Activated gamma-delta T cell treated with anti-CD3 and anti-CD28 coated beads, Interleukin-2, amount 50 U/mL, for 16 hours (primary cell): ENCODE measurements around the gene SNX30.

Experiments used
- DNase-seq: peaks from one replicate; pipeline ENCODE4 v3.0.0-alpha.2; 2020; ENCODE audit warnings: low read depth

The SNX30 gene

DNA sequence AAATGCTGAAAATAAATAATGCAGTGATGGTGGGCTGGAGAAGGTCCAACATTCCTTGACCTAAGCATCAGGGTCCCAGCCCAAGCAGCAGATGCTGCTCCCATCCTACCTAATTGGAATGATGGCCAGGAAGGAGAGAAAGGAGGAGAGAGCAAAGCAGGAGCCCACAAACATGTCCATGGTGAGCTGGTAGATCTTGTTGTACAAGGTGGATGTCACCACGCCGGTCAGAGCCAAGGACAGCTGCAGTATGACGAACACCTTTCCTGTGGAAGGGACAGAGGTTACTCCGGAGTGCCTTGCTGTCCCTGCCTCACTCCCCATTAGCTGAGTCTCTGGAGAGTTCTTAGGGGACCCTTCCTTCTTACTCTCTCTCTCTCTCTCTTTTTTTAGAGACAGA, 135.8 kb downstream of the SNX30 start:
- no peak for DNase-seq

DNA sequence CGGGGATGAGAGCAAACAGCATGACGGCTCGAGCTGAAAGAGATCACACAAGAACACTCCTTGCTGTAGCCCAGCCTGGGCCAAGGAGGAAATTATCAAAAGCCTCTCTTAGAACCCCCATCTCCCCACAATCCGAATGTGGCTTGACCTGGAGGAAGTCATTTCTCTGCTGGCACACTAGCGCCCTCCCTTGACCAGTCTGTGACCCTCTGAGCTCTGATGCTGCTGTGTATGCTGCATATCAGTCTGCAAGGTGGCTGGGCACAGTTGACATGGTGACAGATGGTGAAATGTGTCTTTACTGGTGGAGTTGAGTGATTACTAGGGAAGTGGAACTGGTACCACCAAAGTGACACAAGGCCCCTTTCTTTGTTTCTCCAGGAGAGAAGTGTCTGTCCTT, 136.8 kb downstream of the SNX30 start:
- no peak for DNase-seq

DNA sequence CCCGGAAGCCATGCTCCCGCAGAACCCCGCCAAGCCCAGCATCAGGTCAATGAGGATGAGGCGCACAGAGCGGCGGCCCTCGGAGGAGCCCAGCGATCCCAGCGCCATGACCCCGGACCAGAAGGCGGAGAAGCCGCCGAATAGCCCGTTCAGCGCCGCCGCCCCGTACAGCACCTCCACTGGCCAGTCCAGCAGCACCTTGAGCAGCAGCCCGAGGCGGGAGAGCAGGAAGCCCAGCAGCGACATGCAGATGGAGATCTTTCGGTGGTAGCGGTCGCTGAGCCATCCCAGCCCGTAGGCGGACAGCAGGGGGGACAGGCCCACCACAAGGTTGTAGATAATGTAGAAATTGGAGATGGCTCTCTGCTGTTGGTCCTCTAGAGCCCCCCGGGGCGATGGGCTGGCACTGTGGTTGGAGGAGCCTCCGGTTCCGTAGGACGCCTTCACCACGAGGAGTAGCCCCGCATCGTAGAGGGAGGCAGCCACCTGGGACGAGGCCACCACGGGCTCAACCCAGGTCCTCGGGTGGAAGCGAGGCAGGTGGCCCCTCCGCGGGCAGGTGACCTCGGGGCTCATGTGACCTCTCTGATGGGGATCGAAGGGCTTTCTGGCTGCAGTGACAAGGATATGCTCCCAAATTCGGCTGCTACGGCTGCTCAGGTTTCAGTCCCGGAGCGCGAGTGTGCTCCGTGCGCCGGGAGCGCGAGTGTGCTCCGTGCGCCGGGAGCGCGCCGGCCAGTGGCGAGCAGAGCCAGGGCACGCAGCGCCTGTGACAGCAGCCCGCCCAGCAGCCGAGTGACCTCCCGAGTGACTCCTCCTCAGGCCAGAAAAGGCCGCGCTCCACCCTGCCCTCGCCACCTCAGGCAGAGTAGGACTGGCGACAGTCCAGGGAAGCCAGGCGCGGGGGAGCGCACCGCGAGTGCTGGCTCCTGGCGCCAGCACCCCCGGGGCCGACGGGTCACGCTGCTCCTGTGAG, 139.8 kb downstream of the SNX30 start, which contains the start of gene SLC46A2:
SLC46A2 (minus strand) TSS at position 771 of the 976 bp plus-strand sequence; CDS start at position 576, 195 bp downstream.
- DNase-seq = no peak

DNA sequence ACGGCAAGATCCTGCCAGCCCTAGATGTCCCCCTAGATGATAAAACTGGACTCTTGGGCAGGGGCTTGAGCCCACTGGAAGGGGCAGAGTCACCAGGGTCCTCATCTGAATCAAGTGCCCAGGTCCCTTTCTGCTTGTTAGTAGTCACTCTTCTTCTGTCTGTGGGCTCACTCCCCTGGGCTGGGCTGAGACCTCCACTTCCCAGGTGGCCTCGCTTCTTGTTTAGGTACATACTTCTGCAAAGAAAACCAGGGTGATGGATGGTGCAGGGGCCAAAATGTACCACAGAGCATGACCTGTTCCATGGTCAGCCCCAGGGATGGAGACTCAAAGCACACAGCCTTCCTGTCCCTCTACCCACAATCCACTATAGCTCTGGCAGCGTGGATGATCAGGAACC, 141.0 kb downstream of the SNX30 start:
- no peak for DNase-seq

DNA sequence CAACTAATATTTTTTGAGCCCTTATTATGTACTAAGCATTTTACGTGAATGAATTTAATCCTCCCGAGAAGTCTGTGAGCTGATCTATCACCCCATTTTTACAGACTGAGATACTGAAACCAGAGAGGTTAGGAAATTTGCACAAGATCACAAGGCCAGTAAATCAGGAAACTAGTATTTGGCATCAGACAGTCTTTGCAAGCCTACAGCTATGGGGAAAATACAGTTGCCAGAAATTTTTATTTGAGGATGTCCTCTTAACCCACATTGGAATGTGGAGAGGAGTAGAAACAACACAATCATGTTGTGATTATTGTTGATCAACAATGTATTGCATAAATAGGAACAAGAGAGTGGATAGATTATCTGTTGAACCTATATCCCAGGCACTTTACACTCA, 142.4 kb downstream of the SNX30 start:
- DNase-seq = no peak

DNA sequence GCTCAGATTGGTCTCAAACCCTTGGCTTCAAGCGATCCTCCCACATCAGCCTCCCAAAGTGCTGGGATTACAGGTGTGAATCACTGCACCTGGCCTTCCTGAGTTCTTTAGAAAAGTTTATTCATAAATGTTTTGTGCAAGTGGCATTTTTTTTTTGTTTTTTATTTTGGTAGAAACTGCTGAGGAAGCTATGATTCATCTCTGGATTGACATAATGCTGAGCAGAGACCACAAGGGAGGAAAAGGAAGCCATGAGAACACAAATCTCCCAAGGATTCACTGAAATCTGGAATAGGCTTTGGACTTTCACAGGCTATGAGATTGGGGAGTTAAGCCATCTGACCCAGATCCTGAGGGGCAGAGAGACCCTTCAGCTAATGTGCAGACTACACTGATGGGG, 143.5 kb downstream of the SNX30 start:
- DNase-seq = no peak

DNA sequence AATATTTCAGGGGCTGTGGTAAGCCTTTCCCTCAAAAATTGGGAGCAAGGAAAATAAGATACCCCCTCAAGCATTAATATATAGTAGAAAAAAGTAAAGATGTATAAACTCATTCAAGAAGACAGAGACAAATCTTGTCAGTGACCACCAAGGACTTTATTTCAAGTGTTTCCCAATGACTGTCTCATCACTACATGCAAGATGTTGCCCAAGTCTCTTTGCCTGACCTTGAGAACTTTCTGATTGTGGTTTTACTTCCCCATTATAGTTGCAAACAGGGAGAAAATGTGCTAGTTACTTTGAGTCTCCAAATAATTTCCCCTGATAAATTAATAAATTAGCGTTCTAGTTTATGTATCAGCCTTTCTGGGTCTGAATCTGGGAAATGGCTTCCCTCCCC, 144.1 kb downstream of the SNX30 start:
- DNase-seq = no peak

DNA sequence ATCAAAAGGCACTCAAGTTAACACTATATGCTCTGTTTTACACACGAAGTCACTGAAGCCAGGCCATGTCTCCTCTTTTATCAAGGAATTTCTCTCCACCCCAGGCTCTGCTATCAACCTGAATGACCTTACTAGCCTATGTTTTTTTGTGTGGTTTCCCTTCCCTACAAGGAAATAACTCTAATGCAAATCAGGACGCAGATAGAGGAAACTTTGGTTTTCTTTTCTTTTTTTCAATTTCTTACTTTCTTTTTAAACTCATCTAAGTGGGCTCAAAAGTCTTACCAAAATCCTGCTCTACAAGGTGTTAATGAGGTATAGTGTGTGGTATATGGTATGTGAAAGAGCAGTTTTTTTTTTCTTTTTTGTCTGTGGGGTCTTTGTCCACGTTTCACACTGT, 145.6 kb downstream of the SNX30 start:
- no peak for DNase-seq

DNA sequence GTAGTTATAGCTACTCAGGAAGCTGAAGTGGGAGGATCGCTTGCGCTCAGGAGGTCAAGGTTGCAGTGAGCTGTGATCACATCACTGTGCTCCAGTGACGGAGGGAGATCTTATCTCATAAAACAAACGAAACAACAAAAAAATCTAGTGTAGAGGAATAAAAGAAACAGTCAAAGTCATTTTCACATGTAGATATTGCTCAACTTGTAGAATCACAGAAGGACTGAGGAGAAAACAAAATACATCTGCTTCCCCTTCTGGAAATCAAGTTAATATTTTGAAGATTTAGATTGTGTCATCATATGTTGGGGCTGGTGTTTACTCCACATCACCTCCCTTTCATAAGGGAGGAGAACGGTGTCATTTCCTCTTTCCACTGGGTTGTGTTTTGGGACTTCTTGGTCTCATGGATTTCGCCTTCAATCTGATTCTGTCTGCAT, 148.3 kb downstream of the SNX30 start:
- no peak for DNase-seq

DNA sequence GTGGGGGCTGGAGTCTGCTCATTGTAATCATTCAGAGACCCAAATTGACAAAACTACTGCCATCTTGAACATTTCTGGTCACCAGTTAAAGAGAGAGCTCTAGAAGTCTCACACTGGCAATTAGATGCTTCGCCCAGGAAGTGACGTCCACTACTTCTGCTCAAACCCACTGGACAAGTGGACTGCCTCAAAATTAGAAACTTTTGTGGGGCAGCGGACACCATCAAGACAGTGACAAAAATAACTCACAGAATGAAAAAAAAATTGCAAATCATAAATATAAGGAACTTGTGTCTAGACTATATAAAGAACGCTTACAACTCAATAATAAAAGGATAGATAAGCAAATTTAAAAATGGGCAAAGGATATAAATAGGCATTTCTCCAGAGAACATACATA, 149.9 kb downstream of the SNX30 start:
- DNase-seq = no peak

DNA sequence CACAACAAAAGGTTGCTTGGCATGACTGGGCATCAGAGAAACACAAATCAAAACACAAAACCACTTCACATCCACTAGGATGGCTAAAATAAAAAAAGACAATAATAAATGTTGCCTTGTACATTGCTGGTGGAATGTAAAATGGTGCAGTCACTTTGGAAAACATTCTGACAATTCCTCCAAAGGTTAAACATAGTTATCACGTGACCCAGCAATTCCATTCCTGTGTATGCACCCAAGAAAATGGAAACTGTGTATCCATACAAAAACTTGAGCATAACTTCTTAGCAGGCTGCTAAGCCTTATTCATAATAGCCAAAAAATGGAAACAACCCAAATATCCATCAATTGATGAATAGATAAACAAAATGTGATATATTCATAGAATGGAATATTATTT, 150.3 kb downstream of the SNX30 start:
- DNase-seq = no peak

DNA sequence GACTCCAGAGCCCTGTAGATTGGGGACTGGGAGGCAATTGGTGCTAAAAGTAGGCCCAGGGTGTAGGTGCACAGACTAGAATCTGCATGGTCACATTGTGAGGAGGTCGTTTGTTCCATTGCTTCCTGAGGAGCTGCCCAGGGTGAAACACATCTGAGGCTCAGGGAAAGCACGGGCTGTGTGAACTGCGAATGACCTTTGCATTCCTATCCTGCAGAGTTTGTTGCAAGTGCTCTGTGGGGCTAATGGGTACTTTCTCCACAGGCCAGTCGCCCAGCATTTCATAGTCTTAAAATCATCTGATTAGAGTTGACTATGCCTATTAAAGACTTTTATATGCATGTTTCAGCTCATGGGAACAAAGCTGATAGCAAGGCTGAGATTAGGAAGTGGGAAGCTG, 154.5 kb downstream of the SNX30 start:
- DNase-seq = no peak

DNA sequence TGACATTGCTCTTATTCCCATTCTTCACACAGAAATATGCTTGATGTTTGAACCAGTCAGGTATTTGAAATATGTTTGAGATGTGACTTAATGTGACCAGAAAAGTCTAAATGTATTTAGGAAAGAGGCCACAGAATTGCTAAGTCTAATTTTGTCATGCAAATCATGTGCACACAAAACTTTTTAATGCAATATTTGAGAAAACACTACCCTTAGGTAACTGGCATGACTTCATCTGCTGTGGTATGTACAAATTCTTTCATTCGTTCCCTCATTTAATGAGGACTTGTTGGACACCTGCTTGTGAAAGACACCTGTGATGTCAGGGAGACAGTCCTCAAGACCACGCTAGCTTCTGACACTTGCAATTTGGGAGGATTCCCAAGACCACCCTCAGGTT, 161.2 kb downstream of the SNX30 start:
- no peak for DNase-seq

DNA sequence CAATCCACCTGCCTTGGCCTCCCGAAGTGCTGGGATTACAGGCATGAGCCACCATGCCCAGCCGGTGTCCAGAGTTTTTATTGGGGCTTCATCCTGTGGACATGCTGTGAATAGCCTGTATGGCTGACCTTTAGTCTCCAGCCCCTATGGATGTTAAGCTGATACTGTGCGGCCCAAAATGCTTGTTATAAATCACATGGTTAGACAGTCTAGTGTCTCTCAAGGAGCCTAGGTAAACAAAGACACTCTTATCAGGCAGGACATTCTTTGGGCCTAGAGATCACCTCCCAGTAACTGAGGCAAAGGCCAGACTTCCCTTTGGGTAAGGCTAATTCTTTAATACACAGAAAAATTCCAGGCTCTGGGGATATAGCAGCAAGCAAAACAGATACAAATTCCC, 162.1 kb downstream of the SNX30 start:
- no peak for DNase-seq

DNA sequence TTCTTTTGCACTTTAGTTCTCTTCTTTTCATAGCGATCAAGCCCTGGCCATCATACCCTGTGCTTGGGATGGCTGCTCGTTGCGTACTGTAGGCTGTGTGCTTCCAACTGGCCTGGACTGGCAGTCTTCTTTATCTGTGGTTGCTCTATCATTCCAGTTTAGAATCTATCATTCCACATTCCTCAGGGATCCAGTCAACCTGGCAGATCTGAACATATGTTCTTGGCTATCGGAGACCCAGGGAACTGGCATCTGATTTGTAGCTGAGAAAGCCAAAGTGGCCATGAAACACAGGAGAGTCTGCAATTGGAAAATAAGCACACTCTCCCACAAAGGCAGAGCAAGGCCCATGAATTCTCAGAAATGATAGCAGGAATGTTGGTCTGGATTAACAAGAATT, 162.8 kb downstream of the SNX30 start:
- no peak for DNase-seq

DNA sequence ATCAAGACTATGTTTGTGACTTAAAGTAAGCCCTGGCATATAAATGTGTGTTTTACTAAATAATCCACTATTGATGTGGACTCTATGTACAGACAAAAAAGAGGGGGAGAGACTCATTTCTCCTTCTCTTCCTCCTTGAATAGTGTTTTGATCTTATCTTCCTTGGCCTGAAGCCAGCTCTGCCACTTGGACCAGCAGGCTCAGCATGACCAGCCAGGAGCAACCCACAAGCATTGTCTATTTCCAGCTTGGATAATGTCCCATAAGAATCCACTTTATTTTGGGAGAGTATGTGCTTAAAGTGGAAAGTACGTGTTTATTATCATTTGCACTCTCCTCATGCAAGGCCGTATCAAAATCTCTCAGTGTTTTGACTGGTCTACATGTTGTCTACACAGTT, 164.0 kb downstream of the SNX30 start:
- DNase-seq = no peak

DNA sequence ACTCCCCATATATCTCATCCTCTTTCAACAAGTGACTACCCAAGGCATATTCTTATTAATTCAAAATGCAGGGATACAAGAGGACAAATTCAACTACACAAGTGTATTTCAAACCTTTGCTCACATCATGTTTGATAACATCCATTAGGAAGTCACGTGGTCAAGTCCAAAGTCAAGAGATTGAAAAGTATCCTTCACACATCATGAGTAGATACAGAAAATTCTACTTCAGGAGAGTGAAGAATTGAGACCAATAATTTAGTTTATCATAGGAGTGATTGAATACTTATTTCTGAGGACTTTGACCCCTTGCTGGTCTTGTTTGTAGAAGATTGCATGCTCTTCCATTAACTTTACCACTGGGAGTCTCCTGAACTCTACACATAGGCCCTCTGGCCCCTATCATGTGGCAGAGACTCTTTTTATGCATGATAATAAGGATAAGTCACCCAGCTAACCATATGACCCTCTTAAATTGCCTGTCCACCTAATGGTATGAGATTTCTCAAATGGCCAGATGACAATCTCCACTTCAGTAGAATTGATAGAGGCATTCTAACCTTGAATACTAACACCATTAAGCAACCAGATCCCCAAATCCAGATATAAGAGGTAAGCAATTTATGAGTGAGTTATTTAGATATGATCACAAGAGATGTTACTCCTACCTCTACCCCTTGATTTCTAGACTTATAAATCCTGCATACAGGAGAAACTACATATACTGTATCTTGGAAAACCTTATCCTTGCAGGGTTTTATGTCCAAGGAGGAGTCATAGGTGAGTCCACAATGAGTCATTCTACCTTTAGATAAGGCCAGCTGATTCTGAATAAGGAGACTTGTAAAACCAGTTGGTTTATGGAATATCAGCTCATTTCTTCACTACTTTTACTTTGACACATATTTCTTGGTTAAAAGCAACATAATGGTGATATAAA, 166.8 kb downstream of the SNX30 start:
- DNase-seq = no peak

DNA sequence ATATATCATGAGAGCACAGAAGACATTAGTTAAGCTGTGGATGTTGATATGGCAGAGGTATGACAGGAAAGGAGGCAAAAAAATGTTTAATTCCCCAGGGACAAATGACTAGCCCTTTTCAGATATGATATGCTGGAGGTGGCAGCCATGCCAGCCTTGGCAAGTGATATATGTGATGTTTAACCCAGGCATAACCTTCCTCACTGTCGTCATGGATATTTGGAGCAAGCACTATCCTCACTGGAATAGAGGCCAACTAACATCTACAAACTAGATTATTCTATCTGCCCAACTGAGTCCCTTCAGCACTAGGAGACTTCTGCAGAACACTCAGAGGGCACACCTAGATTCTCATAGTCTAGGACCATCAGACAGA, 167.4 kb downstream of the SNX30 start:
- DNase-seq = no peak

DNA sequence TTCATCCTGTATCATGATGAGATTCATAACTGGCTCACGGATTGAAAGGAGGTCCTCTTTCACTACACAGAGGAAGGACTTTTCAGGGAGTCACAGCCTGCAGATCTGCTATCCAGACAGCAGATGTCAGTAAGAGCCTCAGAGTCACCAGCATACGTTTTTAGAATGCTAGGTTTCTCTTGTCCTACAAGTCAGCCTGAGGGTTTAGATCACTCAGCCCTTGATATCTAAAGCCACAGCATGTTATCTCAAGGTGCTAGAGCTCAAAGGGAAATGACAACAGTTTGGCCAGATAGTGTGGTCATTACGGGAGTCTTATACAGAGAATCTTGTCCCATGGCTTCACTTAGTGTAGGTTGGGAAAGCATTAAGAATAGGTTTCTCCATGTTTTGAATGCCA, 171.0 kb downstream of the SNX30 start:
- DNase-seq = no peak
